Naive thymus-derived CD4-positive, alpha-beta T cell (primary cell): Measurements from ENCODE around the gene EIF5. TPM values are rescaled to one million over a fixed set of nuclear protein-coding genes. Genes with fewer than 3 reads are reported as not detected.

ENCODE experiments used
- ATAC-seq: fragments of 150-1000 bp; cut with Tn5 transposase; 2 replicates; pipeline ENCODE4 v1.10.0; 2021; ENCODE audit warnings: mild to moderate bottlenecking, moderate library complexity
- CTCF ChIA-PET: fragments of 350-600 bp; sonication (Branson Sonifier 250); formaldehyde crosslinking; loops from one replicate; lab custom pipeline; 2021; ENCODE audit warnings: antibody characterized with exemption; lab: Charles Lee
- POLR2A ChIA-PET: fragments of 350-600 bp; sonication (Branson Sonifier 250); formaldehyde crosslinking; loops from one replicate; lab custom pipeline; 2021; ENCODE audit warnings: antibody characterized with exemption, inconsistent platforms; lab: Charles Lee
- DNase-seq, 9 donors: peaks; one replicate each; pipeline versions ENCODE4 v3.0.0 to v3.0.0-alpha.2; 2020 to 2022; ENCODE audit warnings: mixed read lengths in 1 of 9
- H3K27ac ChIP-seq: one replicate; pipeline ENCODE4 v1.7.0; 2013; ENCODE audit warnings: mild to moderate bottlenecking, low read depth, low read length, moderate library complexity
- H3K27me3 ChIP-seq, 2 donors: one replicate each; pipeline ENCODE4 v1.7.0; 2013; ENCODE audit warnings: low read length in 2 of 2, mild to moderate bottlenecking in 2 of 2, moderate library complexity in 2 of 2; ENCODE audit not compliant: control insufficient read depth in 2 of 2, insufficient read depth in 2 of 2
- H3K36me3 ChIP-seq, 3 experiments: 1 replicate in 2 of 3; 2 replicates in 1 of 3; pipeline ENCODE4 v1.7.0; 2013; ENCODE audit warnings: low read length in 3 of 3, mild to moderate bottlenecking in 3 of 3, moderate library complexity in 1 of 3; ENCODE audit not compliant: insufficient read depth in 3 of 3, control insufficient read depth in 2 of 3
- H3K4me1 ChIP-seq, 2 donors: one replicate each; pipeline ENCODE4 v1.7.0; 2013; ENCODE audit warnings: low read length in 2 of 2, mild to moderate bottlenecking in 2 of 2, moderate library complexity in 1 of 2; ENCODE audit not compliant: control insufficient read depth in 2 of 2, insufficient read depth in 2 of 2
- H3K4me3 ChIP-seq: 2 replicates; pipeline ENCODE4 v1.7.0; 2013; ENCODE audit warnings: mild to moderate bottlenecking, low read length
- H3K9me3 ChIP-seq, 3 experiments: 1 replicate in 2 of 3; 2 replicates in 1 of 3; pipeline ENCODE4 v1.7.0; 2013; ENCODE audit warnings: low read length in 3 of 3; ENCODE audit not compliant: control insufficient read depth in 2 of 3
- H3K27ac Mint-ChIP-seq, 9 donors: one replicate each; pipeline ENCODE4 v1.8.0; 2020 to 2022; ENCODE audit warnings: mixed read lengths in 9 of 9, mild to moderate bottlenecking in 8 of 9, moderate library complexity in 5 of 9, inconsistent platforms in 2 of 9
- H3K27me3 Mint-ChIP-seq, 5 donors: one replicate each; pipeline ENCODE4 v1.8.0; 2021 to 2022; ENCODE audit warnings: mixed read lengths in 5 of 5, mild to moderate bottlenecking in 1 of 5
- H3K36me3 Mint-ChIP-seq, 5 donors: one replicate each; pipeline ENCODE4 v1.8.0; 2020 to 2022; ENCODE audit warnings: mixed read lengths in 5 of 5, mild to moderate bottlenecking in 3 of 5, inconsistent platforms in 1 of 5
- H3K4me1 Mint-ChIP-seq, 7 donors: one replicate each; pipeline ENCODE4 v1.8.0; 2020 to 2022; ENCODE audit warnings: mixed read lengths in 7 of 7, mild to moderate bottlenecking in 3 of 7, inconsistent platforms in 1 of 7
- H3K4me3 Mint-ChIP-seq, 10 donors: one replicate each; pipeline ENCODE4 v1.8.0; 2020 to 2022; ENCODE audit warnings: mild to moderate bottlenecking in 10 of 10, mixed read lengths in 10 of 10, moderate library complexity in 6 of 10, inconsistent platforms in 2 of 10
- H3K9me3 Mint-ChIP-seq, 11 donors: one replicate each; pipeline ENCODE4 v1.8.0; 2020 to 2022; ENCODE audit warnings: mixed read lengths in 11 of 11, mild to moderate bottlenecking in 4 of 11, inconsistent platforms in 1 of 11, moderate library complexity in 1 of 11
- intact Hi-C, 2 donors: fragments of 100-400 bp; cut with micrococcal nuclease; formaldehyde crosslinking; loops; one replicate each; pipeline ENCODE4 v1.15.1; 2023
- polyA plus RNA-seq, 2 donors: library from polyadenylated mRNA; unstranded; fragments of 300-500 nt; fragmentation: Illumina TruSeq; gene quantifications; one replicate each; pipeline ENCODE4 v1.2.3, GENCODE V29; 2021
- total RNA-seq, 6 experiments: library from RNA in 5 of 6; stranded (reverse) in 5 of 6; gene quantifications; 1 replicate in 5 of 6; 2 replicates in 1 of 6; pipeline ENCODE4 v1.2.3 and lab custom pipeline; 2021 to 2026

The EIF5 gene
- total and polyA plus RNA-seq, 7 experiments from 2014 or later, result 182 to 716 (median 322) TPM

- CTCF ChIA-PET, result no interaction called here
- DNase-seq (no peak), ATAC-seq (no peak)
- POLR2A ChIA-PET, result interaction anchor here (1.1 to 2.0 kb wide), 2 partner anchors 8 to 47 kb away, joined by 4 to 5 read pairs; partner anchors contain the start of gene EIF5
- Histone ChIP-seq H3K4me3 (no peak overlapping the region), H3K9me3 (no peaks in the 10 kb centered on the region), H3K36me3 (no peaks in the 10 kb centered on the region), H3K27ac (no peak overlapping the region), H3K27me3 (no peaks in the 10 kb centered on the region), H3K4me1 (peaks cover 5 to 7% of the 10 kb centered on the region in 2 donors)
- H3K4me3 Mint-ChIP-seq, result no peak overlapping the region
- no peak overlapping the region for H3K27ac Mint-ChIP-seq
- peaks cover 0 to 25% (median 9%) of the 10 kb centered on the region in 5 donors for H3K27me3 Mint-ChIP-seq
- intact Hi-C loops, result loop anchor here in 1 of 2 donors (10.0 kb wide), 1 partner anchor 1646 kb away; no protein-coding TSS in a partner anchor
- peaks cover 0 to 2% (median 0%) of the 10 kb centered on the region in 5 donors for H3K36me3 Mint-ChIP-seq
- peaks cover 0 to 22% (median 14%) of the 10 kb centered on the region in 7 donors for H3K4me1 Mint-ChIP-seq
- no peaks in the 10 kb centered on the region for H3K9me3 Mint-ChIP-seq
Observed at GRCh38 chr14:103380719-103381377, 46.8 kb downstream of the EIF5 start.

GRCh38 chr14:103382376-103382775 lies 48.3 kb downstream of the EIF5 start:
- Mint-ChIP-seq H3K36me3 (peaks cover 0 to 7% (median 0%) of the 10 kb centered on the region in 5 donors), H3K27ac (no peak overlapping the region), H3K9me3 (no peaks in the 10 kb centered on the region), H3K4me3 (peak overlapping the region in 1 of 10 donors; percentile 15), H3K4me1 (peaks cover 0 to 32% (median 18%) of the 10 kb centered on the region in 7 donors), H3K27me3 (peaks cover 0 to 25% (median 9%) of the 10 kb centered on the region in 5 donors)
- ChIA-PET POLR2A (interaction anchor here (0.5 to 4.2 kb wide), 3 partner anchors 8 to 47 kb away, joined by 3 to 51 read pairs (median 3); partner anchors contain the start of gene EIF5), CTCF (interaction anchor here (1.1 to 1.6 kb wide), 2 partner anchors 9 to 10 kb away, joined by 3 to 7 read pairs; no protein-coding TSS in a partner anchor)
- no peaks in the 10 kb centered on the region for H3K9me3 ChIP-seq
- DNase-seq (no peak), ATAC-seq (no peak)
- H3K27ac ChIP-seq, result no peak overlapping the region
- no peak overlapping the region for H3K4me3 ChIP-seq
- H3K27me3 ChIP-seq, result no peaks in the 10 kb centered on the region
- peaks cover 13 to 14% of the 10 kb centered on the region in 2 donors for H3K4me1 ChIP-seq
- no peaks in the 10 kb centered on the region for H3K36me3 ChIP-seq
- intact Hi-C loops, result loop anchor here in 1 of 2 donors (10.0 kb wide), 1 partner anchor 1648 kb away; no protein-coding TSS in a partner anchor

- peak overlapping the region; percentile 91 to 97 (median 94) for H3K27ac Mint-ChIP-seq
- H3K4me3 Mint-ChIP-seq, result peak overlapping the region; percentile 89 to 99 (median 94)
- no peaks in the 10 kb centered on the region for H3K36me3 ChIP-seq
- no peaks in the 10 kb centered on the region for H3K9me3 Mint-ChIP-seq
- intact Hi-C loops, result loop anchor here (1.0 to 10.0 kb wide), 10 partner anchors 10 to 1650 kb away; partner anchors contain the start of genes BAG5 (in 2 of the 2), COA8 (in 2 of the 2), EIF5 (in 2 of the 2) and RCOR1 (in 2 of the 2)
- H3K27me3 Mint-ChIP-seq, result peaks cover 0 to 15% (median 9%) of the 10 kb centered on the region in 5 donors
- no peaks in the 10 kb centered on the region for H3K9me3 ChIP-seq
- DNase-seq (no peak), ATAC-seq (no peak)
- H3K4me1 ChIP-seq, result peaks cover 26 to 28% of the 10 kb centered on the region in 2 donors
- peaks cover 0 to 10% (median 0%) of the 10 kb centered on the region in 5 donors for H3K36me3 Mint-ChIP-seq
- peak overlapping the region; percentile 90 for H3K27ac ChIP-seq
- H3K4me3 ChIP-seq, result peak overlapping the region; percentile 98
- no peaks in the 10 kb centered on the region for H3K27me3 ChIP-seq
- peaks cover 12 to 46% (median 33%) of the 10 kb centered on the region in 7 donors for H3K4me1 Mint-ChIP-seq
- ChIA-PET CTCF (interaction anchor here (0.6 kb wide), 1 partner anchor 9 kb away, joined by 3 read pairs; no protein-coding TSS in a partner anchor), POLR2A (interaction anchor here (0.6 to 4.2 kb wide), 4 partner anchors 44 to 1022 kb away, joined by 4 to 51 read pairs (median 4); partner anchors contain the start of genes CINP, EIF5 and TECPR2)
Observed at GRCh38 chr14:103384450-103385151, 50.6 kb downstream of the EIF5 start.

- no peaks in the 10 kb centered on the region for H3K27me3 ChIP-seq
- Mint-ChIP-seq H3K27me3 (peaks cover 0 to 13% (median 9%) of the 10 kb centered on the region in 5 donors), H3K4me3 (peak within 1 kb of the TSS; percentile 94 to 99 (median 96)), H3K4me1 (peaks cover 12 to 51% (median 37%) of the 10 kb centered on the region in 7 donors), H3K9me3 (no peaks in the 10 kb centered on the region), H3K27ac (peak within 1 kb of the TSS; percentile 91 to 98 (median 95)), H3K36me3 (peaks cover 0 to 10% (median 0%) of the 10 kb centered on the region in 5 donors)
- H3K27ac ChIP-seq, result peak within 1 kb of the TSS; percentile 90
- ATAC-seq (peak; percentile 93), DNase-seq (peak; percentile 92 to 96 (median 95))
- peak within 1 kb of the TSS; percentile 98 for H3K4me3 ChIP-seq
- ChIA-PET CTCF (interaction anchor here (0.6 to 0.7 kb wide), 2 partner anchors 8 to 1364 kb away, joined by 3 read pairs; no protein-coding TSS in a partner anchor), POLR2A (interaction anchor here (0.6 to 4.2 kb wide), 4 partner anchors 45 to 1023 kb away, joined by 4 to 51 read pairs (median 4); partner anchors contain the start of genes CINP, EIF5 and TECPR2)
- H3K4me1 ChIP-seq, result peaks cover 26 to 32% of the 10 kb centered on the region in 2 donors
- H3K36me3 ChIP-seq, result no peaks in the 10 kb centered on the region
- intact Hi-C loops, result loop anchor here (1.0 to 10.0 kb wide), 10 partner anchors 9 to 1651 kb away; partner anchors contain the start of genes BAG5 (in 2 of the 2), COA8 (in 2 of the 2), EIF5 (in 2 of the 2) and RCOR1 (in 2 of the 2)
- no peaks in the 10 kb centered on the region for H3K9me3 ChIP-seq
Observed at GRCh38 chr14:103385152-103385928, 51.3 kb downstream of the EIF5 start, which contains the start of gene MARK3. MARK3 (plus strand) TSS chr14:103385415; CDS start chr14:103386030, 615 bp downstream.

DNA sequence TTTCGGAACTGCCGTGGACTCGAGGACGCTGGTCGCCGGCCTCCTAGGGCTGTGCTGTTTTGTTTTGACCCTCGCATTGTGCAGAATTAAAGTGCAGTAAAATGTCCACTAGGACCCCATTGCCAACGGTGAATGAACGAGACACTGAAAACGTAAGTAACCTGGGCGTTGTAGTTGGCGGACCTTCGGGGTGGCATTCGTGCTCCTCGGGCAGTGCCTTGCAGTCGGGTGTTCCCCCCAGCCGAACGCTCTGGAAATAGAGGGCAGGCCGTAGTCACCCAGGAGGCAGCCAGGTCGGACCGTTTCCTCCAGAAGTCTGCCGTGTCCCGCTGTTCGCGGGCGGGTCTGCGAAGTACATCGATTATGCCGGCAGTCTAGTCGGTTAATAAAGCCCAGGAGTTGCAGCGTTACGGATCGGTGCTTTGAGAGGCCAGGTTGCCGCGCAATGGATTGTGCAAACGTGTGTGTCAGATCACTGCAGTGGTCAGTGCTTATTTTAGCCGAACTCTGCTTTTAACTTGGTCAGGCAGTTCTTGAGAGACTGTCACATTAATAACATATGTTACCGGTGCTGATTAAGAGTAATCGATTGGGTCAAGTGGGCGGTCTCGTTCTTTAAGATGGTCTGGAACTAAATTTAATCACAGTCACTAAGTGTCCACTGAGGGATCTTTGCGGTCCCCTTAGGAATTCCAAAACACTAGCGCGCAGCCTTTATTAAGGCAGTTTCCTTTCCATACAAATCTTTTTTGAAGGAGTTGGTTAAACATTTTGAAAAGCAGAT lies 52.1 kb downstream of the EIF5 start:
- Mint-ChIP-seq H3K27me3 (peaks cover 0 to 13% (median 9%) of the 10 kb centered on the region in 5 donors), H3K4me3 (peak overlapping the region; percentile 94 to 99 (median 96)), H3K36me3 (peaks cover 0 to 10% (median 0%) of the 10 kb centered on the region in 5 donors), H3K27ac (peak overlapping the region; percentile 91 to 98 (median 95)), H3K9me3 (no peaks in the 10 kb centered on the region), H3K4me1 (peaks cover 12 to 58% (median 41%) of the 10 kb centered on the region in 7 donors)
- ChIA-PET CTCF (no interaction called here), POLR2A (interaction anchor here (1.8 to 4.2 kb wide), 3 partner anchors 45 to 52 kb away, joined by 5 to 51 read pairs (median 18); partner anchors contain the start of gene EIF5)
- Histone ChIP-seq H3K4me1 (peaks cover 26 to 36% of the 10 kb centered on the region in 2 donors), H3K4me3 (peak overlapping the region; percentile 98), H3K27ac (peak overlapping the region; percentile 90), H3K27me3 (no peaks in the 10 kb centered on the region), H3K36me3 (no peaks in the 10 kb centered on the region), H3K9me3 (no peaks in the 10 kb centered on the region)
- ATAC-seq (no peak), DNase-seq (peak in 5 of 9 donors; percentile 22 to 49 (median 26))
- intact Hi-C loops, result loop anchor here (1.0 to 10.0 kb wide), 11 partner anchors 8 to 1651 kb away; partner anchors contain the start of genes BAG5 (in 2 of the 2), COA8 (in 2 of the 2), EIF5 (in 2 of the 2) and RCOR1 (in 2 of the 2)
